Mesodermal cell (in vitro differentiated cells): ENCODE measurements around the gene POP4.

Experiments
- H3K27ac ChIP-seq: 2 replicates; pipeline ENCODE4 v1.7.0; 2013; ENCODE audit warnings: mild to moderate bottlenecking, low read depth, low read length, moderate library complexity; ENCODE audit not compliant: severe bottlenecking
- H3K36me3 ChIP-seq: 2 replicates; pipeline ENCODE4 v1.7.1; 2013; ENCODE audit warnings: mild to moderate bottlenecking, low read length, moderate library complexity; ENCODE audit not compliant: control insufficient read depth, insufficient read depth
- H3K4me1 ChIP-seq: one replicate; pipeline ENCODE4 v1.7.1; 2013; ENCODE audit warnings: mild to moderate bottlenecking, low read length; ENCODE audit not compliant: insufficient read depth, control insufficient read depth, poor library complexity, severe bottlenecking
- H3K4me3 ChIP-seq: 2 replicates; pipeline ENCODE4 v1.7.0; 2013; ENCODE audit warnings: low read length, control low read depth, mild to moderate bottlenecking; ENCODE audit not compliant: insufficient read depth, poor library complexity, severe bottlenecking; ENCODE audit errors: extremely low read depth
- H3K9me3 ChIP-seq: 2 replicates; pipeline ENCODE4 v1.7.1; 2013; ENCODE audit warnings: mild to moderate bottlenecking, low read length, moderate library complexity; ENCODE audit not compliant: control insufficient read depth
- WGBS, 2 experiments: methylation state at CpG; one replicate each; pipeline ENCODE4 v1.1.5; 2013; ENCODE audit warnings: missing lambda C conversion rate in 2 of 2; ENCODE audit not compliant: insufficient coverage in 2 of 2; 5-methylcytosine and 5-hydroxymethylcytosine counted together

The POP4 gene

DNA sequence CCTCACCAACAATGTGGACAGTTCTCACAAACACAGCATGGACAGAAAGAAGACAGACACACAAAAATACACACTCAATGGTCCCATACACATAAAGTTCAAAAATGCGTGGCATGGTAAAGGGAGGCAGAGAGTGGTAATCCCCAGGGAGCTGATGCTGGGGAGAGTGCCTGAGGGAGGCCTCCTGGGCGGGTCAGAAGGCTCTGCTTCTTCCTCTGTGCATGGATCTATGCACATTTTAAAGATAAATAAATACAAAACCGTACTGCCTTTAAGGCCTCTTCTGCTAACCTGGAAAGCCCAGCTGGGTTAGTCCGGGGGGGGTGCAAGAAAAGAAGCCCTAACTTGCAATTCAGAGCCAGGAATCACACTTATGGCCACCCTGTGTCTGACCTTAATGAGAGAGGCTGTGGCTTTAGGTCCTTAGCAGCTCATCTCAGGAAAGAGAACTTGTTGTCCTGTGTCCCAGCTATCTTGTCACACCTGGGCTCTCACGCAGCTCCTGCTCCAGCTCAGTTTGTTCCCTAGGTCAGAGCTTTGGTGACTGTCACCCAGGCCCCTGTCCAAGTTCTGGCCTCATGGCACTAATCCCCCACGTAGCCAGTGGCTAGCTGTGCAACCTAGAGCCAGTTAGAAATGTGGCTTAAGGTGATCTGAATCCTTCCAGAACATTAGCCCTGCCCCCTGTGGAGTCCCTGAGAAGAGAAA, 28.5 kb downstream of the POP4 start:
- 67 to 85% methylated on average over 3 to 4 of the region's 6 CpGs for WGBS, 2 experiments
- no peaks in the 10 kb centered on the region for H3K9me3 ChIP-seq
- H3K36me3 ChIP-seq: no peaks in the 10 kb centered on the region
- H3K4me1 ChIP-seq: peaks cover 3% of the 10 kb centered on the region
- no peak overlapping the region for H3K4me3 ChIP-seq
- no peak overlapping the region for H3K27ac ChIP-seq

DNA sequence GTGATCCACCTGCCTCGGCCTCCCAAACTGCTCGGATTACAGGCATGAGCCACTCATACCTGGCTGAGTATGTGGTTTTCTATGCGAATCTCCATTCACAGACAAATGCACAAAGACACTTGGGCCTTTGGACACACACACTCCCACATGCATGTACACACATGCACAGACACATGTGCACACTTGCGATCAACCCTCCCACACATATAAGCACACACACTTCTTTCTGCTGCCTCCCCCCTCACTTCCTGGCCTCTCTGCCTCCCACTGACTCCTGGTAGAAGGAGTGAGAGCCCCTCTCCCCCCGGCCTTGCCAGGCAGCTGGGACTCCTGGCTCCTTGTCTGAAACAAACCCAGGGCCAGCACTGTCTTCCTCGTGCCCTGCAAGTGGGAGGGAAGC, 29.9 kb downstream of the POP4 start:
- whole genome bisulfite sequencing, 2 experiments: 87 to 92% methylated on average over 5 to 6 of the region's 6 CpGs
- no peaks in the 10 kb centered on the region for H3K9me3 ChIP-seq

DNA sequence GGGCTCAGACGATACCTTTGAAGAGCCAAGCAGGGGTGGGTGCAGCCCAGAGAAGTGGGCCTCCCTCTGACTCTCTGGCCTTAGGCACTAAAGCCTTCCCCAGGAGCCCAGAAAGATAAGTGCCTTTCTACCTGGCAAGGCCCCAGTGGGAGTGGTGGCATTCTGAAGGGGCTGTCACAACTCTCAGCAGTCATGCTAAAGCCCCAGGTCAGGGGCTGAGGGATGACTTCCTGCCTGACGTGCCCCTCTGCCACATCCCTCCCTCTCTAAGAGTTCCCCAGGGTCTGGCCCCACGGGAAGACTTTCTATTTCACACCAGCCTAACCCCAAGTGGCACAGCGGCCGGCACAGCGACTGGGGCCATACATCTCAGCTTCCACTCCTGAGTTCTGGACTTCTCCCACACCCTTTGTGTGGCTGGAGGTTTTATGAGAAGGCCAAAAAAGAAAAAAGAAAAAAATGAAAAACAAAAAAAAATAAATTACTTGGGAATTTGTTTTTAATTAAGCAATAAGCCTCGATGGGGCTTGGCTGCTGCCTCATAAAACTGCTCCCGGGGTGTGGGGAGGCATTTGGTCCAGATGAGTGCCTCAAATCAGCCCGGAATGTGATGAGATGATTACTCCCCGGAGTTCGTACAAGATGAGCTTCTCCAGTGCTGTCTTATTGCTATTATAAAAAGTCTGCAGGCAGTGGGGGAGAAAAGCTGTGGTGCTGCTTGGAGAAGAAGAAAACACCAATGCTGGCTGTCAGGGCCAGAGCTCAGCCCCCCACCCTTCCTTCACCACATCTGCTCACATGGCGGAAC, 30.7 kb downstream of the POP4 start:
- no peak overlapping the region for H3K27ac ChIP-seq
- no peaks in the 10 kb centered on the region for H3K36me3 ChIP-seq
- 85 to 97% methylated on average over 5 to 7 of the region's 12 CpGs for WGBS, 2 experiments

More for the DNA sequence above, 29.9 kb downstream of the POP4 start:
- Histone ChIP-seq H3K36me3 (no peaks in the 10 kb centered on the region), H3K4me1 (peaks cover 3% of the 10 kb centered on the region), H3K27ac (no peak overlapping the region), H3K4me3 (no peak overlapping the region)

DNA sequence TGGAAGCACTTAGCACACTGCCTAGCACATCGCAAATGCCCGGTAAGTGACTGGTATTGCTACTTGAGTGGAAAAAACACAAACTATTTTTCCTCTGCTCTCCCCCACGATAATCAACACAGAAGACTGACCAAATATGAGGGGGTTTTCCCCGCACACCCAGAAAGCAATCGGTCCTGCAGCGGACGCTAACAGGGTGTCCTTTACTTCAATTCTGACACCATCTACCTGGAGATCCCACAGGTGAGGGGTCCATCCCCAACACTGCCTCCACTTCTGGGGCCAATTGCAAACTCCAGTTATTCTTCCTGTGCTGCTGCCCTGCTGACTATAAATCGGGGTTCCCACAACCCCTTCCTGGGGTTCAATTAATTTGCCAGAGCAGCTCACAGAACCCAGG, 33.0 kb downstream of the POP4 start:
- Histone ChIP-seq H3K36me3 (no peaks in the 10 kb centered on the region), H3K4me1 (peaks cover 3% of the 10 kb centered on the region), H3K9me3 (no peaks in the 10 kb centered on the region), H3K27ac (no peak overlapping the region), H3K4me3 (no peak overlapping the region)
- 86 to 100% methylated on average over 5 to 8 of the region's 8 CpGs for WGBS, 2 experiments

More for the DNA sequence above, 30.7 kb downstream of the POP4 start:
- Histone ChIP-seq H3K4me3 (no peak overlapping the region), H3K9me3 (no peaks in the 10 kb centered on the region), H3K4me1 (peaks cover 3% of the 10 kb centered on the region)

DNA sequence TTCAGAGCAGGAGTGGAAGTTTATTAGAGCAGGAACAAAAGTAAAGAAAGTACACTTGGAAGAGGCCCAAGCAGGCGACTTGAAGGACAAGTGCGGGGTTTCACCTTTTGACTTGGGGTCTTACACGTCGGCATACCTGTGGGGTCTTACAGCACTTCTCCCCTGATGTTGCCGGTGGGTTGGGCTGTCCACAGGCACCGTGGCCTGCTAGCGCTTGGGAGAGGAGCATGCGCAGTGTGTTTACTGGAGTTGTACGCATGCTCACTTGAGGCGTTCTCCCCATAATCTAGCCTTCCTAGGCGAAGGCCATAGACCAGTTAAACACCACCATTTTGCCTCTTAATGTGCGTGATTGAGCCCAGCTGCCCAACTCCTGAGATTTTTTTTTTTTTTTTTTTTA, 34.1 kb downstream of the POP4 start:
- WGBS, 2 experiments: 91 to 95% methylated on average over 10 to 11 of the region's 12 CpGs
- Histone ChIP-seq H3K4me1 (peaks cover 3% of the 10 kb centered on the region), H3K36me3 (no peaks in the 10 kb centered on the region), H3K9me3 (no peaks in the 10 kb centered on the region), H3K27ac (no peak overlapping the region), H3K4me3 (no peak overlapping the region)

DNA sequence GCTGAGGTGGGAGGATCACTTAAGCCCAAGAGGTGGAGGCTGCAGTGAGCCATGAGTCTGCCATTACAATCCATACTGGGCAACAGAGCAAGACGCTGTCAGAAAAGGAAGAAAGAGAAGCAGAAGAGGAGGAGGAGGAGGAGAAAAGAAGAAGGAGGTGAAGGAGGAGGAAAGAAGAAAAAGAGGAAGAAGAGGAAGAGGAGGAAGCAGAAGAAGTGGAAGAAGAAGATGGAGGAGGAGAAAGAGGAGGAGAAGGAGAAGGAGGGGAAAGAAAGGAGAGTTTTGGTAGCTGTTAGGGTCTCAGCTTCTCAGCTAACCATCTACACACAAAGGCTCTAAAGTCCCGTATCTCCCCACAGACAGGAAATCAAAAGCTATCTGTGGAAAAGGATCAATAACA, 35.5 kb downstream of the POP4 start:
- H3K4me1 ChIP-seq: peaks cover 1% of the 10 kb centered on the region
- H3K9me3 ChIP-seq: no peaks in the 10 kb centered on the region
- H3K4me3 ChIP-seq: no peak overlapping the region
- no peak overlapping the region for H3K27ac ChIP-seq
- no peaks in the 10 kb centered on the region for H3K36me3 ChIP-seq
- WGBS, 2 experiments: 80 to 86% methylated on average over 1 of the region's 2 CpGs

DNA sequence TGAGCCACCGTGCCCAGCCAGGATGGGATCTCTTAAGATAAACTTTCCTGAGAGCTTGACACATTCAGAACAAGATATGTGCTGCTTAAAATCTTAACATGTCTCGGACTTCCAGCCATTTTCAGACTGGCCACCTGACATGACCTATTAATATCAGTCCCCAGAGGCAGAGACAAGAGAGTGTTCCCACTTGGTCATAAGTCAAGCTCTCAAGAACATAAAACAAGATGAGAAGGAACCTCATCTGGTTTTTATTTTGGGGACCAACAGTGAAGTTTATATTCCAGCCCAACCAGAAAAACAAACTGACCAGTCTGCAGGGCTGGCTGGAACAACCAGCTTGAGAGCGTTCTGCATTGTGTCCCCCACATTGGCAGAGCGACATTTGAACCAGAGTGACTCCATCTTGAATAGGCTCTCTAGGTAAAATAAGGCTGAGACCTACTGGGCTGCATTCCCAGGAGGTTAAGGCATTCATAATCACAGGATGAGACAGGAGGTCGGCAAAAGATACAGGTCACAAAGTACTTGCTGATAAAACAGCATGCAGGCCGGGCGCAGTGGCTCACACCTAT, 37.4 kb downstream of the POP4 start:
- WGBS, 2 experiments: 83 to 89% methylated on average over 7 of the region's 7 CpGs

DNA sequence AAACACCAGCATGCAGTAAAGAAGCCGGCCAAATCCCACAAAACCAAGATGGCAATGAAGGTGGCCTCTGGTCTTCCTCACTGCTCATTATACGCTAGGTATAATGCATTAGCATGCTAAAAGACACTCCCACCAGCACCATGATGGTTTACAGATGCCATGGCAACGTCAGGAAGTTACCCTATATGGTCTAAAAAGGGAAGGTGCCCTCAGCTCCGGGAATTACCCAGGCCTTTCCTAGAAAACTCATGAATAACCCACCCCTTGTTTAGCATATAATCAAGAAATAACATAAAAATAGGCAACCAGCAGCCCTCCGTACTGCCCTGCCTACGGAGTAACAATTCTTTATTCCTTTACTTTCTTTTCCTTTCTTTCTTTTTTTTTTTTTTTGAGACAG, 38.1 kb downstream of the POP4 start:
- Histone ChIP-seq H3K9me3 (no peaks in the 10 kb centered on the region), H3K36me3 (no peaks in the 10 kb centered on the region), H3K27ac (no peak overlapping the region), H3K4me3 (no peak overlapping the region), H3K4me1 (no peaks in the 10 kb centered on the region)
- 88 to 95% methylated on average over 4 to 6 of the region's 6 CpGs for whole genome bisulfite sequencing, 2 experiments

More for the DNA sequence above, 37.4 kb downstream of the POP4 start:
- Histone ChIP-seq H3K4me1 (no peaks in the 10 kb centered on the region), H3K36me3 (no peaks in the 10 kb centered on the region), H3K27ac (no peak overlapping the region), H3K4me3 (no peak overlapping the region), H3K9me3 (no peaks in the 10 kb centered on the region)

DNA sequence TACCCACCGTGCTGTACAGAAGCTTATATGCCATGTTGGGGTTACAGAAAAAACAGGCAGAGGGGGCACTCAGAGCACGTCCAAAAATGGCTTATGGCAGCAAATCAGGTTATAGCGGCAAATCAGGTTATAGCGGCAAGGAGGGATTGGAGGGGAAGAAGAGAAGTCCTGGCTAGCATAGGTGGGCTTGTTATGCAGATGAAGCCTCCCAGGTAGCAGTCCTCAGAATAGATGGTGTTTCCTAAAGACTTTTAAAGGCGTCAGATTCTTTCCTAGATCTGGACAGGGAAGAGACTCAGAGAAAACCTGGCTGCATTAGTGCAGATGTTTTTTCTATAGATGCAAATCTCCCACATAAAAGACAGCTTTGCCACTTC, 39.4 kb downstream of the POP4 start:
- Histone ChIP-seq H3K27ac (no peak overlapping the region), H3K4me3 (no peak overlapping the region), H3K9me3 (no peaks in the 10 kb centered on the region), H3K36me3 (no peaks in the 10 kb centered on the region), H3K4me1 (no peaks in the 10 kb centered on the region)
- WGBS, 2 experiments: 46 to 47% methylated on average over 4 to 5 of the region's 5 CpGs

DNA sequence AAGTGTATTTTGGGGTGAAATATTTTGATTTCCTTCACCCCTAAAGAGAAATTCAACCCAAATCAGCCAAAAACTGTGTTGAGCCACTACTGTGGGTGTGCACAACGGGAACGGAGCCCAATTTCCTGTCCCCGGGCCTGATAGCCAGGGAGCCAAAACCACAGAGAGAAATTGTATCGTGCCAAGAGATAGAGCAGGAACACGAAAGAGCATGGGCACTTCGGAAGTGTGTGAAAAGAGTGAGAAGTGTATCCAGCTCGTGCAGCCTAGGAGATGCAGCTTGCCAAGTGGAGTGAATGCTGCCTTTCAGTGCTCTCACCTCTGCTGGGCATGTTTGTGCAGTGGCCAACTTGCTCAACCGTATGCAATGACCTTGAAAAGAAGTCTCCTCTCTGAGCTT, 39.8 kb downstream of the POP4 start:
- WGBS, 2 experiments: 74 to 79% methylated on average over 6 to 8 of the region's 8 CpGs
- Histone ChIP-seq H3K4me1 (no peaks in the 10 kb centered on the region), H3K9me3 (no peaks in the 10 kb centered on the region)

More for the DNA sequence above, 39.8 kb downstream of the POP4 start:
- Histone ChIP-seq H3K4me3 (no peak overlapping the region), H3K36me3 (no peaks in the 10 kb centered on the region), H3K27ac (no peak overlapping the region)
